GM19438 (cell line): ENCODE results near the gene DCDC2C.

Source experiments
- ATAC-seq: cut with Tn5 transposase; IDR thresholded peaks from one replicate; pipeline ENCODE4 v1.9.1; 2021; ENCODE audit warnings: low read depth; ENCODE audit not compliant: unreplicated experiment

The DCDC2C gene

DNA sequence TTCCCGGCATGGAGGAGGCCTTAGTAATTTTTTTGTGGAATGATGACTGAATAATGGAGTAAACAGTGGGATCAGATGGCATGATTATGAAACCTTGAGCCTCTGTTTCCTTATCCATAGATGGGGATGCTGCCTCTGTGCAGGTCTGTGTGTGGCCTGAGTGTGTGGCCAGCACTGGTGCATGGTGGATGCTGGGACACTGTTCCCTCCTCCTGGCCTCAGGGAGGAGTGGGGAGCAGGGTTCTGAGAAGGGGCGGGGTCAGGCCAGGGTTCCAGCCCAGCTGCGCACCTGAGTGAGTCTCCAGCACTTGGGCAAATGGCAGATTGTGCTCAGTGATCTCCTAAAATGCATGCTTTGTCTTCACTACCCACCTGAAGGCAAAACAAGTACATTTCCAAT lies 66.4 kb downstream of the DCDC2C start:
- no peak for ATAC-seq

DNA sequence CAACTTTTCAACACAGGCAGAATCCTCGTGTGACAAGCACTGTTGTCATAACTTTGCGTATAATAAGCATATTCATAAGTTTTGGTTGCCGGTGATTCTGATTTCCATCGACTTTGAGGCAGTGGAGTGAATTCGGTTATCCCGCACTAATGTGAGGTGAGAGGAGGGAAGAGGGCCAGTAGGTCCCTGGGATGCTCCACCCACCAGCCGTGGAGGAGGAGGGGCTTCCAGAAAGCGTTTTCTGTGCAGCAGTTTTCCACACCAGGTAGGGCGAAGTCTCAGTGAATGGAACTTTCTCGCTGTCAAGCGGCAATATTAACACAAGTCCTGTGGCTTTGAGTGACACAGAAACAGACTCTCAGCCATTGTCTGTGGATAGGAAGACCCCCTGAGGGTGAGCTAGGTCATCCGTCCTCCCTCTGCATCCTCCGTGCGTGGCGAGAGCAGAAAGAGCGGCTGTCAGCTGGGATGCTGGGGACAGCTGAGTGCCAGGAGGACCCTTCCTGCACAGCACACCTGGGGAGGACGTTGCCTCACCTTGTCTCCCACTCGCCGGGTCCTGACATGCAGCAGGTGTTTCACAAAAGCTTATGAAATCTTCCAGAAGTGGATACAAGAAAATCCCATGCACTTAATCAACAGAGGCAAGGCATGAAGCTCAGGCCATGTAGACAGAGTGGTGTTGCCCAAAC lies 67.5 kb downstream of the DCDC2C start:
- no peak for ATAC-seq

DNA sequence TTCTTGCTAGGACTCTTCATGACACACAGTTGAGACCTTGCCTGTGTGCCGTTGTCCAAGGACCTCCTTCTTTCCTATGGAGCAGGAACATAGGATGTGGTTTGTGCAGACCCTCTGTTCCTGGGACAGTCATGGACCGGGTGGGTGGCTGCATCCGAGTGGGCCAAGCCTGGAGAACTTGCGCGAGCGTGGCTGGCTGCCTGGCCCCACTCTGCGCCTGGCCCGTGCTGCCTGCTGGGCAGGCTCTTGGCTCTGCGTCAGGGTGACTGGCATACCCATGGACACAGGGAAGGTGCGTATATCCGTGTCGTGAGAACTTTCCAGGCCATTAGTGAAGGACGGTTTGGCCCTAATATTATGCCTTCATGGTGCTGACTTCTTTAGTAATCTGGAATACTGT lies 68.2 kb downstream of the DCDC2C start:
- ATAC-seq, result no peak

DNA sequence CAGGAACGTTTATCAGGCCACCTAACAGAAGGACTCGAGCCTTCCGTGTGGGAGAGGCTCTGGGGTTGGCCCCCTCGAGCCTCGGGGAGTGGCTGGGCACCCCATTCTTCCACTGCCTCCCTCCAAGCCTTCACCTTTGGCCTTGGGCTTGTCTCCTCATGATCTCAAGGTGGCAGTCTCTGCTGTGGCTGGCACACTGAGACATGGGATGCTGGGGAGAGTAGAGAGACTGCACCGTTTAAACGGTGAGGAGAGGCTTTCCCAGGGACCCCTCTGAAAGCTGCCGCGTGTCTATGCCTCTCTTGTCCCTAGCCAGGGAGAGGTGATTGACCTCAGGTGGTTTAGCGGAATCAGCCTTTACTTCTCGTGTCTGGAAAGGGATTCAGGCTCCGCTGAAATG lies 71.0 kb downstream of the DCDC2C start:
- ATAC-seq, result no peak

DNA sequence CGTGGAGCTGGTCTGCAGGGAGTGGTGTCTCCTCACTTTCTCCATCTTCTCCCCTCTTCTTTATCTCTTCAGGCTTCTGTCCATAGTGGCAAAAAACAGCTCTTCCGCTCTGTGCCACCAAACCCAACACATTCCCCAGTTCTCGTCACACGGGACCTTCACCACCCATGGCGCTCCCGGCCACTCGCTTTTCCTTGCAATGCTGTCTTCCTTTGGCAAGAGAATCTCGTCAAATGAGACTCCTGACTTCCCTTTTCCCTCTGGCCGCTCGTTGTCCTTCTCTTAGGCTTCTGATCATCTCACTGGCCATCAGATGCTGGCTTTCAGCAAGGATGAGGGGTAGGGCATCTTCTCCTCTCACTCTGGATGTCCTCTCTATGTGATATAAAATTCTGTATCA lies 72.9 kb downstream of the DCDC2C start:
- no peak for ATAC-seq

DNA sequence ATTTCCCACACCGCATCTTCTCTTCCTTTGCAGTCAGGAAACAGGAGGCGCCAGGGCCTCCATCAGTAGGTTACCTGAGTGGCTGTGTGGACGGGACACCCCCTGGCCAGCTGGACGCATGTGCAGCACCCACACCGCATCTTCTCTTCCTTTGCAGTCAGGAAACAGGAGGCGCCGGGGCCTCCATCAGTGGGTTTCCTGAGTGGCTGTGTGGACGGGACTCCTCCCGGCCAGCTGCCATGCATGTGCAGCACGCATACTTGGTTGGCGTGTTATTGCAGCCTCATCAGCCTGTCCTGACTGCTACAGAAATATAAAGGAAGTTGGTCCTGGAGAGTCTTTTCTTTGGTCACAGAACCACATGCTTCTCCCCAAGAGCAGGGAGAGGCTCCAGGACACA lies 74.6 kb downstream of the DCDC2C start:
- no peak for ATAC-seq

DNA sequence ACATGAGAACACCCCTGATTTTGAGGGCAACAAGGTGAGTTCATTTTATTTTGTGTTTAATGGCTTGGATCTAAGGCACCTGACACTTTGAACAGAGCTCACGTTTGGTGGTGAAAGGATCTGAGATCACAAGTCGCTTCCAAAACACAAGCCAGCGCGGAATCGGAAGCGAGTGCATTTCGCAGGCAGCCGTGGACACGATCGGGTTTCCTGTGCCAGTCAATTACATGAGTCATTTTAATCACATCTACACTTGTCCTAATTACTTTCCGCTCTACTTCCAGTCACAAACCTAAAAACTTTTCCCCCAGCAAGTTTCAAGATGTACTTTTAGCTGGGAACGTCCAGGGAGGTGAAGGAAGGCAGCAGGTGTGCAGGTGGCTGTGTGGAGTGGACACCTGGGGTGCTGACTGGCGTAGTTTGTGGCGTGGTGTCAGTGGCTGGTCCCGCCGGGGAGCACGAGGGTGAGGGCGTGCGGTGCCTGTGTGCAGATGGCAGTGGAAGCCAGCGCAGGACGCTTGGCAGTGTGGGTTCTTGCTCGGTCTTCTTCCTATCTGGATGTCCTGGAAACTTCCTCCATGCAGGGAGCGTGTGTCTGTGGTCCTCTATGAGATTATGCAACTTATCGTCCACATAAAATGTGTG lies 75.6 kb downstream of the DCDC2C start:
- ATAC-seq, result no peak

DNA sequence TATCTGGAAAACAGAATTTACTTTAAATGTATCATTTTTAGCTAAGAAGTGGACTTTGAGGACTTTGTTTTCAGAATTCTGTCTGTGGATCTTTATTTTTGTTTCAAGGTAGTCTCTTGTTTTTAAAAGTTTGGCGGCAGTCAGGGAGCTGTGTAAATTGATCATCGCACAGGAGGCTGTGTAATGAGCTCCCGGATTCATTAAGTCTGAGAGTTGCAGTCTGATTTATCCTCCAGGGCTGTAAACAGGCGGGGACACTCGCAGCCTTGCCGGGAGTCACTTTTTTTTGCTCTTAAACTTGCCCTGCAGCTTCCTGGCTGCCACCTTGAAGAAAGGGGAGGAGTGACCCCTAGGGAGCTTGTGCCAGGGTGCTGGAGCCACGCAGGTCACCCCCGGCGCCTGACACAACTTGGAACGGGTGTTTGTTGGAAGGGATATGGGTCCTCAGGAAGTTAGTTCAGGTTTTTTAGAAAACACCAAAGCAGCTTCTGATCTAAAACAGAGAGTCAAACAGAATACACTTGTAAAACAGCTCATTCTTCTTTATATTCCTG lies 76.2 kb downstream of the DCDC2C start:
- no peak for ATAC-seq

DNA sequence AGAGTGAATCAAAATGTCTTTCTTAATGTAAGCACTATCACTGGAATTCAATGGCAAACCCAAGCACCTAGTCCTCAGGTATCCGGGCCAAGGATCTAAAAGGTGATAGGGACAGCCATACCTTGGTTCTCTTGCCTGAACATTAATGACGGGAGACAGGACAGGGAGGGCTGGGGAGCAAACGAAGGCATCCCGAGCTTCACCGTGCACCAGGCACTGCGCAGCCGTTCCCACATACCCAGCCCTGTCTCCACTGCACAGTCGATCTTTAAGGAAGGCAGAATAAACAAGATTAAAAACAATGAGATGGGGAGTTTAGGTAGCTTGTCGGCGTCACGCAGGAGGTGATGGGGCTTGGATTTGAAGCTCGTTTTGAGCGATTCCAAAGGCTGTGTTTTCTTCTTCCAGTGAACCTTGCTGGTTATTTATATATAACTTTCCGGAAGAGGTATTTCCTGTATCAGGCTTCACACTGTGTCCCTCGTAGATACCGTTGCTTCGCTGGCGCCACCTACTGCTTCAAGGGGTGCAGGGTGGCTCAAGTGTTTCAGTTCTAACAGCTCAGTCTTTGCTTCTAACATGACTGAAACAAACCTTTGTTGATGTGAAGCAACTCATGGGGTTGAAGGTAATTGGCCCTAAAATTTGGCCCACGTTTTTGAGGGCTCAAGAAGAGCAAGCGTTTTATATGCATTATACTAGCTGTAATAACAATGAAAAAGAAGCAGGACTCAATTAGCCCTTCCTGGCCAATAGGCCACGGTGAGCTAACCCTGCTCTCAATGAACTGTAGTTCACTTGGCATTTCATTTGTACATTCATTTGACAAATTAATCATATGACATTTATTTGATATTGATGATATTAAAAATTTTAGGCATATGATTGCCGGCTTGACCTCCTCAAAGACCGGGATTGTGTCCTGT lies 77.4 kb downstream of the DCDC2C start:
- ATAC-seq, result peak; percentile 86

DNA sequence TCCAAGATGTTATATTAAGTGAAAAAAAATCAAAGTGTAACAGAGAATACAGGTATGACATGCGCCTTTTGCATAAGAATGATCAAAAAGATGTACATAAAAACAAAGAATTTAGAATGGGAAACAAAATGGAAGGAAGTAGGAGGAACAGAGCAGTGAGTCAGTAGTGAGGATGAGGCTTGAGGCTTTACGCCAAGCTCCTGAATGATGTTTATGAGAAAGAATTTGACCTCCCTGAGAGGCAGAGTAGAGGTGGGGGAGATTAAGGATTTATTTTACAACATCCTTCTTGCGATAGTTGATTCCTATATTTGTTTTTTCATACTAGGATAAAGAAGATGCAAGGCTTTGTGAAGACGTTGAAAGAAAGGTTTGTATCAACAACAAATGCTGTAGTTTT lies 81.4 kb downstream of the DCDC2C start:
- ATAC-seq, result no peak

DNA sequence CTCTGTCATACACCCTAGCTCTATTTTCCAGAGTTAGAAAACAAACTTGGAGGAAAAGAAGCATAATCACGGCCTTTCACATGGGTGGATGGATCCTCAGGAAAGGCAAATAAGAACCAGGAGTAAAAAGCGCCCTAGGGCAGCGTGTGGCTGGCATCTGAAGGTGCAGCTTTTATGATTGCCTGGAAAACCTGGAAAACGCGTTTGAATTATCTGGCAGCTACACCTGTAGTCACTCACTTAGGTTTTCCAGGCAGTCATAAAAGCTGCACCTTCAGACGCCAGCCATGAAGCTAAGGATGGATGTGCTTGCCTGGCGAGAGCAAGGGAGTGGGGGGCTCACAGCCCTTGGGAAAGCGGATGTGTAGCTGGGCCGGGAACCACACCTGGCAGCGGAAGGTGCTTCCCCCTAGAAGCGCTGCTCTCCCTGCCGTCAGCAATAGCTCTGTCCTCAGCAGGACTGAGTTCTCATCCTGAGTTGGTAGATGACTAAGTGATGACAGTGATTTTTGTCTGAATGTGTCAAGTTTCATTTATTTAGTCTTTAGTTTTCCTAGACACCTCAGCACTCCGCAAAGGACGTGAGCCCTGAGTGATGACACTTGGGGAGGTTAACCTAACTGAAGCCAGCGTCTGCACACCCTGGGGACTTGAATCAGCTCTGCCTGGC lies 82.0 kb downstream of the DCDC2C start:
- ATAC-seq, result no peak

DNA sequence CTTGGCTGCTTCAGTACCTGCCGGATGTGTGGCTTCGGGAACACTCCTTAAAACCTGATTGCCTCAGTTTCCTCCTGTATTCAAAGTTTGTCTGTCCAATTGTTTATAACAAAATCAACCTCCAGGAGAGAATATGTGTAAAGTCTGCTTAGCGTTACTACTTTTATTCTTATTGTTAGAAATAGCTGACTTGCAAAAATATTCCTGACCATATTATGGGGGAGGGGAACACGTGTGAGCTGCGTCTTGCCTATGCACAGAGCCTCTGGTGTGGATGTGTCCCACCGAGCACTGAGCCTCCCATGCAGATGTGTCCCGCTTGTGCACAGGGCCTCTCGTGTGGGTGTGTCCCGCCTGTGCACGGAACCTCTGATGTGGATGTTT lies 82.5 kb downstream of the DCDC2C start:
- ATAC-seq, result no peak

DNA sequence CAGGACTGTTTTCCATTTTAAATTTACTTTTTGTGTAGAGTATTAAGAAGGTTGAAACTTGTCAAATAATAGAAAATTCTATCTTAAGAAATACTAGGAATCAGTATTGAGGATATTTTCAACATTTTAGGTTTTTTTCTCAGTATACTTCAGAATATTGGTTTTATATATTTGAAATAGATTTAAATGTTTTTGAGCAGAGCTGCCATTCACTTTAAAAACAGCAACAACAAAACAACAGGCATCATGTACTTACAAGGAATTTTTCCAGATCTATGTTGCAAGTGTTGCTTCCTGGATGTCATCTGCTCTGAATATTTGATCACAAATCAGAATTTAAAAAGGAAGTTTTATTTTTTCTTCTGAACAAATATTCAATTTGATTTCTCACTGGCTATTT lies 84.4 kb downstream of the DCDC2C start:
- no peak for ATAC-seq

DNA sequence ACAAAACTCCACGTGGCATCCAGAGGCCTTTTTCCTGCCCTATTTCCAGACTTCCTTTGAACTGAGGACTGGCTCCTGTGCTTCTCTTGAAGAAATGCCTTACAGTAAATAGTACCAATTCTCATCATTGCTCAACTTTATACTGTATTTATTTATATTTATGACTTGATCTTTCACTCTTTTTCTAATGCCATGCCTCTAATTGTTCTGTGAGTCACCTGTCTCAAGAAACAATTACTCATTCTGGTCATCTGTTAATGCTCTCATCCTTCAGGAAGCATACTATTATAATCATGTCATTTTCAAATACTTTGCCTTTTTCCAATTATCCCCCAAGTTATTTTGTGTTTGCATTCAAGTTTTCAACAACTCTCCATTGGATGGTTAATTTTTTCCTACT lies 85.9 kb downstream of the DCDC2C start:
- no peak for ATAC-seq

DNA sequence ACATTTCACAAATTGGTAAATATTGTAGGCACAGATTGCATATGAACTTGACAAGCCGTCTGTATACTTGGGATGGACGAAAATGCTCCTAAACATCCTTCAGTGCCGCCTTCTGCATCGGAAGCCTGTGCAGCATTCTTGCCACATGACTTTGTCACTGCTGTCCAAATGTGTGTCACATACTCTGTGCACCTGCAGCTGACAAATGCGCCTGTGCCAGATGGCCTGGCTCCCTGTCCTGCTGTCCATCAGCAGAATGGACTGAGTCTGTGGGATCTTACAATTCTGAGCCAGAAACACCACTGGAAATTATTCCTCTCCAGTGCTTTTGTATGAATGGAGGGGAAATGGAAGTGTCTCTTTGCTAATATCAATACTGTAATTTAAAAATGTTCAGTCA lies 89.9 kb downstream of the DCDC2C start:
- ATAC-seq, result no peak

DNA sequence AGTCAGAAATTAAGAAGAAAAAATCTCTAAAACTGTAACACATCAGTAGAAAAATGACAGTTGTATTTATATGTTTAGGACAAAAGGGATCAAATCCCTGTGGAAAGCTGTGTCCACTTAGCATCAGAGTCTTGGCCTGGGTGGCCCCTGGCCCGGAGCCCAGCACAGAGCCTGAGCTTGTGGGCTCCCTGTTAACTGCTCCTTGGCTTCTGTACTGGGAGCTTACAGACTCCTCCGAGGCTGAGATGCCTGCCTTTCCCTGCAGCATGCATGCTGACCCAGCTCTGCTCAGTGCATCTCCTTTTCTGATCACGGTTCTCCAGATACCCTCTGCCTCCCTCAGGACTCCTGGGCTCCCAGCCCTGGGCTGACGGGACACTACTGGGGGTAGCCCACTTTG lies 98.1 kb downstream of the DCDC2C start:
- no peak for ATAC-seq

DNA sequence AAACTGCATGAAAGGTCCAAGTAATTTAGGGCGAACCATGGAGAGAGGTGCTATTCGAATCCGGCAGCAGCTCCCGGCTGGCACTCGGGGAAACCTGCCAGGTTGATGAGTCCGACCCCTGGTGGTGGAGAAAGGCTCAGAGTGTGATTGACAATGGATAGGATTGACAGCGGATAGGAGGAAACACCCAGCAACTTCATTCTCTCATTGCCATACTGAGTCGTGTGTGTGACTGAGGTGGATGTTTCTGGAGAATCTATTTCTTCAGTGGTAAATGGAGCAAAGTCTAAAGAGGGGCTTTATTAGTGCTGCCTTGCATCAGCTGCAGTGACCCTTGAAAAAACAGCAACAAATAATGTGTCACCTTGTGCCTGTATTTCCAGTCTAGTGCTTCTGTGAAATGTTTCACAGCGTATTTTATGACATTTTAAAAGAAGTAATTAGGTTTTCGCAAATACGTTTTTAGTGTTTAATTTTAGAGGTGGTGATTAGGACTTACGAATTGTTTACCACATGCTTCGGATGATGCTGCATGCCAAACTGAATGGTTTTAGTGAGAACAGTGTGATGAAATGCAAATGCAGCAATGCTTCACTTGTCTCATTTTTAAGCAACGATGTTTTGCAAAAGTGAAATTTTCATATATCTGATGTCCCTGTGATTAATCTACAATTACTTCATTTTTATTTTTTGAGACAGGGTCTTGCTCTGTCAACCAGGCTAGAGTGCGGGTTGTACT lies 102.0 kb downstream of the DCDC2C start:
- ATAC-seq, result no peak

DNA sequence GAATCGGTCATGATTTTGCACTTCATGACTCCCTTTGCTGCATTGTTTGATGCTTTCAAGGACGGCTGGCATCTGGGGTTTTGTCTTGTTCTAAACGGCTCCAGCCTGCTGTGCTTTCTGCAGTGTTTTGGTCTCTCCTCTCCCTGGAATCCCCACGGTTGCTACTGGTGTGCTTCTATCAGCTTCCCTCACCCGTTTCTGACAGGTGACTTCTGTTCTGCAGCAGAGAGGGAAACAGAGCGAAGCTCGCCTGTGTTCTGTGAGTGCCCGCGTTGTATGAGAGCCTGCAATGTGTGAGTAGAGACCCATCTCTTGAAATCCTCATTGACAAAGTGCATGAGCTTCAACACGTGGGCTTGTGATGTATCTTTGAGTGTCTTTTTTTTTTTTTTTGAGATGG lies 102.8 kb downstream of the DCDC2C start:
- ATAC-seq, result no peak

DNA sequence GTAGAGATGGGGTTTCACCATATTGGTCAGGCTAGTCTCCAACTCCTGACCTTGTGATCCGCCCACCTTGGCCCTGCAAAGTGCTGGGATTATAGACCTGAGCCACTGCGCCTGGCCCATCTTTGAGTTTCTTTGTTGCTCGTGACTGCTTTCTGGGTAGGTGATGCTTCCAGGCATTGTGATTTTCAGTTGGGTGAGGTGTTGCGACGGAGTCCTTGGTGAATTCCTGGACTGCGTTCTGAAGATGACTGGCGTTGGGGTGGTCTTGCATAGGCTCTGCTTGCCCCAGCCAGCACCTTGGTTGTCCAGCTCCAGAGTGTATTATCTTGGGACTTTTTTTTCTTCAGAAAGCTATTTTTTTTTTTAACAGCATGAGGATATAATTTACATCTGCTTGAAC lies 103.4 kb downstream of the DCDC2C start:
- no peak for ATAC-seq

DNA sequence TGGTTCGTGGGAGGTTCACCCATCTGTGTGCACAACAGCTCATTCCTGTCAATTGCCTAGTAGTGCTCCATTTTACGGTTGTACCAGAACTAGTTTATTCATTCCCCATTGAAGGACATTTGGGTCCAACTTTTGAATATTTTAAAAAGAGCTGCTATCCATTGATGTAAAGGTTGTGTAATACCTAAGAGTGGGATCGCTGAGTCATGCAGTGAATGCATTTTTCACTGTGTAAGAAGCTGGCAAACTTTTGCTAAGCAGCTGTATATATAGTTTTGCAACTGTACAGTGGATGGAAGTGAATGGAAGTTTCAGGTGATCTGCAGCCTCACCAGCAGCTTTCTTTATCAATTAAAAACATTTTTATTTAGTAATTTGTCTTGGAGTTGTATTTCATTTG lies 104.5 kb downstream of the DCDC2C start:
- no peak for ATAC-seq
